EH (cell line): ENCODE results near the gene TMEM204.

Experiments
- DNase-seq: peaks from one replicate; pipeline ENCODE4 v3.0.0-alpha.2; 2015; ENCODE audit warnings: low read depth

The TMEM204 gene

GRCh38 chr16:1523581-1524245, 9.8 kb upstream of the TMEM204 start:
- peak; percentile 29 for DNase-seq

GRCh38 chr16:1524366-1524765, 9.1 kb upstream of the TMEM204 start:
- DNase-seq, result no peak

- DNase-seq, result no peak
Observed at GRCh38 chr16:1525871-1526607, 7.4 kb upstream of the TMEM204 start.

GRCh38 chr16:1526608-1527555, 6.6 kb upstream of the TMEM204 start:
- DNase-seq, result no peak

GRCh38 chr16:1527836-1528811, 5.3 kb upstream of the TMEM204 start:
- peak; percentile 26 for DNase-seq

- DNase-seq, result no peak
Observed at GRCh38 chr16:1528921-1529537, 4.4 kb upstream of the TMEM204 start.

GRCh38 chr16:1530349-1530882, 3.0 kb upstream of the TMEM204 start:
- DNase-seq, result no peak

GRCh38 chr16:1530883-1531637, 2.4 kb upstream of the TMEM204 start:
- peak; percentile 96 for DNase-seq

GRCh38 chr16:1531638-1531910, 1.9 kb upstream of the TMEM204 start:
- no peak for DNase-seq

- peak; percentile 76 for DNase-seq
Observed at GRCh38 chr16:1532081-1532760, 1.2 kb upstream of the TMEM204 start.

GRCh38 chr16:1532771-1533170, 695 bp upstream of the TMEM204 start:
- no peak for DNase-seq

- peak; percentile 59 for DNase-seq
Observed at GRCh38 chr16:1534021-1535020, 855 bp downstream of the TMEM204 start.

GRCh38 chr16:1535391-1536291, 2.2 kb downstream of the TMEM204 start:
- DNase-seq, result peak; percentile 51

- no peak for DNase-seq
Observed at GRCh38 chr16:1536601-1537000, 3.1 kb downstream of the TMEM204 start.

GRCh38 chr16:1537138-1537577, 3.7 kb downstream of the TMEM204 start:
- no peak for DNase-seq

- DNase-seq, result no peak
Observed at GRCh38 chr16:1537763-1538289, 4.4 kb downstream of the TMEM204 start.
